LoVo (cell line): ENCODE results near the gene PCDHA1.
"Not testable (repeated sequence)": the region's sequence is repeated elsewhere in the genome, so short reads cannot be mapped to it uniquely, and the experiment has no call there.

ENCODE experiments used
- DNase-seq: peaks from one replicate; pipeline ENCODE4 v3.0.0-alpha.2; 2016; ENCODE audit warnings: low spot score

Gene PCDHA1

DNA sequence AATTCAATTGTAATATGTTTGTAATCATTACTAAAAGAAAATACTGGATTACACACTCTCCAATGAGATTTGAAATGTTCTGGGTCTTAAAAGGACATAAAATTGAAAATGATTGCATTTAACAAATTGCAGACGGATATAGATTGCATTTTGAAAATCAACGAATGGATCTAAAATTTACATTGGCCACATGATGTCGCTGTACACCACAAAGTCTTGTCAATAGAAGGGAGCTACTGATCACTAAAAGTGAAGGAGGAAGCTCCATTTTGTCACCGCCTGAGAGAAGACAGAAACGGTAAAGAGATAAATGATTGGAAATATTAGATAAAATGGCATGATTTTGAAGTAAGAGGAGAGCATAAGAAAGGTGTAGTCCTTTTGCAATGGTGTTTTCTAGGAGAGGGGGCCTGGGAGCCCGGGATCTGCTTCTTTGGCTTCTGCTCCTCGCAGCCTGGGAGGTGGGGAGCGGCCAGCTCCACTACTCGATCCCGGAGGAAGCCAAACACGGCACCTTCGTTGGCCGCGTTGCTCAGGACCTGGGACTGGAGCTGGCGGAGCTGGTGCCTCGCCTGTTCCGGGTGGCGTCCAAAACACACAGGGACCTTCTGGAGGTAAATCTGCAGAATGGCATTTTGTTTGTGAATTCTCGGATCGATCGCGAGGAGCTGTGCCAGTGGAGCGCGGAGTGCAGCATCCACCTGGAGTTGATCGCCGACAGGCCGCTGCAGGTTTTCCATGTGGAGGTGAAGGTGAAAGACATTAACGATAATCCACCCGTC, at the start of gene PCDHA1:
TSS of gene PCDHA1 (plus strand) at position 236 of the 782 bp plus-strand sequence.
- DNase-seq, result no peak

GRCh38 chr5:140737486-140737885, 48.5 kb upstream of the PCDHA1 start:
- DNase-seq, result no peak

GRCh38 chr5:140741967-140742366, 44.0 kb upstream of the PCDHA1 start:
- no peak for DNase-seq

DNA sequence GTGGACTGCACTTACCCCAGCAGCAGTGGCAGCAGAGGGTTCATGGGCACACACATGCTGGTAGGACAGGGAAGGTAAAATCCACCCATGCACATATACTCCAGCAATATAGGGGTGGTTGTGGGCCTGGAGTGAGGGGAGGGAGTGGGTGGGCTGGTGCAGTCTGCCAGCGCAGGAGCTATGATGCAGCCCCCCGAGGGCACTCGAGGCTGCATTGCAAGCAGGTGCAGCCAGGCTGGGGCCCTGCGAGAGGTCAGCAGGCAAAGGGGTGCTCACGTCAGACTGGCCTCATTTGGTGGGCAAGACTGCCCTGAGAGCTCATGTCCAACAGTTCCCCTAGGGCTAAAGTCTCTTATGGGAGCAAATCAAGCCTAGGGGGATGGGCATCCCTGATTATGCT, 32.4 kb upstream of the PCDHA1 start:
- no peak for DNase-seq

DNA sequence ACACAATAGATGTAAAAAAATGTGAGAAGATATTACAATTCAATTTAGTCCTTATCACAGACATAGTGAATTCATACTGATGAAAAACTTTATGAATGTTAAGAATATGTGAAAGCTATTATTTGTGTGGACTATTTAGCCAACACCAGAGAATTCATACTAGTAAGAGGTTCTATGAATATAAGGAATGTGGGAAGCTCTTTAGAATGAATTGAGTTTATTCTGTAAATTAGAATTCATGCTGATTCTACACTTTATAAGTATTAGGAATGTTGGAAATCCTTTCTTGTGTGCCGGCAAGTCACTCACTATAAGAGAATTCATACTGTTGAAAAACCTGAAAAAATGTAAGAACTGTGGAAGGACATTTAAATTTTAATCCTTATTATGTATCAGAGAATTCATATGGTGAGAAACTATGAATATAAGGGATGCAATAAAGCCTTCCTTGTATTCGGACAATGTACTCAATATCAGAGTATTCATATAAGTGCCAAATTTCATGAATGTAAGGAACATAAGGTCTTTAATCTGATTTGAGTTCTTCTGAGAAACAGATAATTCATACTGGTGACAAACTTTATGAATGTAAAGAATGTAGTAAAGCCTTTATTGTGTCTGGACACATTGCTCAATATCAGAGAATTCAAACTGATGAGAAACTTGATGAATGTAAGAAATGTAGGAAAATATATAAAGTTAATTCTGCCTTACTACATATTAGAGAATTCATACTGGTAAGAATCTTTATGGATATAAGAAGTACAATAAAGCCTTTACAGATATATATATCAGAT, 21.6 kb upstream of the PCDHA1 start:
- DNase-seq, result no peak

DNA sequence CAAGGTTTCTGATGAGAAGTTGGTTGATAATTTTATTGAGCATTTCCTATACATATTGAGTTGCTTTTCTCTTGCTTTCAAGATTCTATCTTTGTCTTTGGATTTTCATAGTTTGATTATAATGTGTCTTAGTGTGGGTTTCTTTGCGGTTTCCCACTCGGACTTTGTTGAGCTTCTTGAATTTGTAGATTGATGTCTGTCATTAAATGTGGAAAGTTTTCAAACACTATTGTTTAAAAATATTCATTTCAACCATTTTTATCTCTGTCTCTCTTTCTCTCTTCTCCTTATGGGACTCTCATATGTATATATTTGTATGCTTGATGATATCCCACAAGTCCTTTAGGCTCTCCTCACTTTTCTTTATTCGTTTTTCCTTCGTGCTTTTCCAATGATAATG, 18.5 kb upstream of the PCDHA1 start:
- no peak for DNase-seq

- DNase-seq, result no peak
These were observed 5.4 kb upstream of the PCDHA1 start for GRCh38 chr5:140780512-140780911.

- not testable (repeated sequence) for DNase-seq
These were observed 1.5 kb downstream of the PCDHA1 start for GRCh38 chr5:140787422-140787821.

- DNase-seq, result not testable (repeated sequence)
These were observed 2.0 kb downstream of the PCDHA1 start for GRCh38 chr5:140787849-140788504.

DNA sequence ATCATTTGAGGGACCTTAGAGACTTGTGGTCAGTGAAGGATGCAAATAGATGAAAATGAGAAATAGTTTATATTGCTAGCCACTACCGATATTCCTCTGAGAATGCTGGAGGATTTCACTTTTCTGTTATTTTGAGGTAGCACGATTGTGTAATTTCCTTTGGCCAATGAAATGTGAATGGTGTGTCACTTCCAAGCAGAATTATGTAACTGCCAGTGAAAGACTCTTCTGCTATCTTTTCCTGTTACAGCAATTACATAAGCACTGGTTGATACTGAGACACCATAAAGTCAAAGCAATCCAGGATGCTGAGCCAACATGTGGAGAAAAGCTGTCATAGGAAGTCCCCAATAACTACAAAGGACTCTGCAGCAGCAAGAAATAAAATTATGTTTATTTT, 5.1 kb downstream of the PCDHA1 start:
- no peak for DNase-seq

GRCh38 chr5:140794595-140795258, 8.8 kb downstream of the PCDHA1 start, which contains the start of gene PCDHA2:
PCDHA2 (plus strand) TSS chr5:140794852.
- no peak for DNase-seq

DNA sequence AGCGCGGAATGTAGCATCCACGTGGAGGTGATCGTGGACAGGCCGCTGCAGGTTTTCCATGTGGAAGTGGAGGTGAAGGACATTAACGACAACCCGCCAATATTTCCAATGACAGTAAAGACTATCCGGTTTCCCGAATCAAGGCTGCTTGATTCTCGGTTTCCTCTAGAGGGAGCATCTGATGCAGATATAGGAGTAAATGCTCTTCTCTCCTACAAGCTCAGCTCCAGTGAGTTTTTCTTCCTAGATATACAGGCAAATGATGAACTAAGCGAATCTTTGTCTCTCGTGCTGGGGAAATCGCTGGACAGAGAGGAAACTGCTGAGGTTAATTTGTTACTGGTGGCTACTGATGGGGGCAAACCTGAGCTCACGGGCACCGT, 9.3 kb downstream of the PCDHA1 start:
- no peak for DNase-seq

GRCh38 chr5:140796072-140796717, 10.3 kb downstream of the PCDHA1 start:
- not testable (repeated sequence) for DNase-seq

DNA sequence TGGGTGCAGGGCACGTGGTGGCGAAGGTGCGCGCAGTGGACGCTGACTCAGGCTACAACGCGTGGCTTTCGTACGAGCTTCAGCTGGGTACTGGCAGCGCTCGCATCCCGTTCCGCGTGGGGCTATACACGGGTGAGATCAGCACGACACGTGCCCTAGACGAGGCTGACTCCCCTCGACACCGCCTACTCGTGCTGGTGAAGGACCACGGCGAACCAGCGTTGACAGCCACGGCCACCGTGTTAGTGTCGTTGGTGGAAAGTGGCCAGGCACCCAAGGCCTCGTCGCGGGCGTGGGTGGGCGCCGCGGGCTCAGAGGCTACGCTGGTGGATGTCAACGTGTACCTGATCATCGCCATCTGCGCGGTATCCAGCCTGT, 10.8 kb downstream of the PCDHA1 start:
- DNase-seq, result no peak

DNA sequence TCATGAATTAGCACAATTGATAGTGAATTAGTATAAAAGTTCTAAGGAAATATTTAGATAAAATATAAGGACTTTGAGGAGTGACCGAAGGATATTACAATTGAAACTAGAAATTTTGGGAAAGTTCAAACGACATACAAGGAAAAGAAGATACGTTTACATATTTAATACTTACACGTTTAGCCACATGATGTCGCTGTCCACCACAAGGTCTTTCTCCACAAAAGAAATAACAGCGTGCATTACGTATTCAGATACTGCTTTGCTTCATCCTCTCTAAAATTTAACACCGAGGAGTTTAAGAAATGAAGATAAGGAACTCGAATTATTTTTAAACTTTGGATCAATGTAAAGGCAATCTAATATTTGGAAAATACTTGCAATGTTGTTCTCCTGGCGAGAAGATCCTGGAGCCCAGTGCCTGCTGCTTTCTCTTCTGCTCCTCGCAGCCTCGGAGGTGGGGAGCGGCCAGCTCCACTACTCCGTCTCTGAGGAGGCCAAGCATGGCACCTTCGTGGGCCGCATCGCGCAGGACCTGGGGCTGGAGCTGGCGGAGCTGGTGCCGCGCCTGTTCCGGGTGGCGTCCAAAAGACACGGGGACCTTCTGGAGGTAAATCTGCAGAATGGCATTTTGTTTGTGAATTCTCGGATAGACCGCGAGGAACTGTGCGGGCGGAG, 15.0 kb downstream of the PCDHA1 start, which contains the start of gene PCDHA3:
TSS of gene PCDHA3 (plus strand) at position 242 of the 678 bp plus-strand sequence.
- no peak for DNase-seq

DNA sequence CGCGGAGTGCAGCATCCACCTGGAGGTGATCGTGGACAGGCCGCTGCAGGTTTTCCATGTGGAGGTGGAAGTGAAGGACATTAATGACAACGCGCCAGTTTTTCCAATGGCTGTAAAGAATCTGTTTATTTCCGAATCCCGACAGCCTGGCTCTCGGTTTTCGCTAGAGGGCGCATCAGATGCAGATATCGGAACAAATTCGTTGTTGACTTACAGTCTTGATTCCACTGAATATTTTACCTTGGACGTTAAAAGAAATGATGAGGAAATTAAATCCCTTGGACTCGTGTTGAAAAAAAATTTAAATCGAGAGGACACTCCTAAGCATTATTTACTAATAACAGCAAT, 15.5 kb downstream of the PCDHA1 start:
- no peak for DNase-seq

DNA sequence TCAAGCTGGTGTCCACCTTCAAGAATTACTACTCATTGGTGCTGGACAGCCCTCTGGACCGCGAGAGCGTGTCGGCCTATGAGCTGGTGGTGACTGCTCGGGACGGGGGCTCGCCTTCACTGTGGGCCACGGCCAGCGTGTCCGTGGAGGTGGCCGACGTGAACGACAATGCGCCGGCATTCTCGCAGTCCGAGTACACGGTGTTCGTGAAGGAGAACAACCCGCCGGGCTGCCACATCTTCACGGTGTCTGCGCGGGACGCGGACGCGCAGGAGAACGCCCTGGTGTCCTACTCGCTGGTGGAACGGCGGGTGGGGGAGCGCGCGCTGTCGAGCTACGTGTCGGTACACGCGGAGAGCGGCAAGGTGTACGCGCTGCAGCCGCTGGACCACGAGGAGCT, 16.4 kb downstream of the PCDHA1 start:
- DNase-seq, result not testable (repeated sequence)

GRCh38 chr5:140802781-140803271, 16.9 kb downstream of the PCDHA1 start:
- no peak for DNase-seq

- no peak for DNase-seq
These were observed 21.2 kb downstream of the PCDHA1 start, which contains the start of gene PCDHA4 for GRCh38 chr5:140806834-140807775. PCDHA4 (plus strand) TSS chr5:140807068.
